Stimulated activated CD8-positive, alpha-beta memory T cell treated with anti-CD3 and anti-CD28 coated beads, Interleukin-4, amount 100 ng/mL, for 1 hour (primary cell): ENCODE measurements around the gene TIMM50.

Experiments used
- DNase-seq, 2 donors: peaks; one replicate each; pipeline ENCODE4 v3.0.0-alpha.2; 2020; ENCODE audit warnings: low read depth in 2 of 2, low spot score in 1 of 2

Gene TIMM50

GRCh38 chr19:39525205-39525604 lies 44.6 kb downstream of the TIMM50 start:
- no peak for DNase-seq

GRCh38 chr19:39531834-39532232 lies 51.2 kb downstream of the TIMM50 start:
- no peak for DNase-seq

- DNase-seq = peak; percentile 89 to 92
These were observed 51.8 kb downstream of the TIMM50 start, which contains the start of gene EID2B for GRCh38 chr19:39532233-39533002. EID2B (minus strand) TSS chr19:39532852; CDS start chr19:39532802, 50 bp downstream.

GRCh38 chr19:39533003-39533512 lies 52.4 kb downstream of the TIMM50 start:
- no peak for DNase-seq

GRCh38 chr19:39533791-39534190 lies 53.2 kb downstream of the TIMM50 start:
- DNase-seq = no peak

- no peak for DNase-seq
These were observed 58.5 kb downstream of the TIMM50 start for GRCh38 chr19:39539165-39539517.

- peak; percentile 89 to 93 for DNase-seq
These were observed 59.1 kb downstream of the TIMM50 start, which contains the start of gene EID2 for GRCh38 chr19:39539518-39540332. EID2 (minus strand) TSS chr19:39540161; CDS start chr19:39540079, 82 bp downstream.

- DNase-seq = no peak
These were observed 59.7 kb downstream of the TIMM50 start for GRCh38 chr19:39540333-39540673.
